Adipocyte (in vitro differentiated cells): ENCODE data around the gene FGGY.

Experiments
- DNase-seq: peaks from one replicate; pipeline ENCODE4 v3.0.0-alpha.2; 2015; ENCODE audit warnings: low read depth
- H3K27me3 ChIP-seq: replicated peaks from 2 replicates; pipeline ENCODE4 v1.7.0; 2013; ENCODE audit warnings: mild to moderate bottlenecking, low read length, moderate library complexity; ENCODE audit not compliant: control insufficient read depth, insufficient read depth
- H3K36me3 ChIP-seq: 2 replicates; pipeline ENCODE4 v1.7.0; 2013; ENCODE audit warnings: low read length, mild to moderate bottlenecking, moderate library complexity; ENCODE audit not compliant: control insufficient read depth, insufficient read depth, severe bottlenecking
- H3K4me1 ChIP-seq: 2 replicates; pipeline ENCODE4 v1.7.0; 2013; ENCODE audit warnings: mild to moderate bottlenecking, low read length, moderate library complexity; ENCODE audit not compliant: control insufficient read depth, insufficient read depth
- H3K4me3 ChIP-seq: 2 replicates; pipeline ENCODE4 v1.7.0; 2013; ENCODE audit warnings: mild to moderate bottlenecking, low read length, moderate library complexity
- H3K9ac ChIP-seq: 2 replicates; pipeline ENCODE4 v1.7.0; 2013; ENCODE audit warnings: mild to moderate bottlenecking, low read length, moderate library complexity
- H3K9me3 ChIP-seq: 2 replicates; pipeline ENCODE4 v1.7.0; 2013; ENCODE audit warnings: mild to moderate bottlenecking, low read length, moderate library complexity; ENCODE audit not compliant: control insufficient read depth

The FGGY gene

GRCh38 chr1:59433440-59433813 is 136.5 kb downstream of the FGGY start:
- peaks cover 32% of the 10 kb centered on the region for H3K4me1 ChIP-seq
- peak overlapping the region; percentile 24 for H3K9ac ChIP-seq
- no peak for DNase-seq
- H3K27me3 ChIP-seq = no peaks in the 10 kb centered on the region
- H3K9me3 ChIP-seq = no peaks in the 10 kb centered on the region
- H3K36me3 ChIP-seq = no peaks in the 10 kb centered on the region
- H3K4me3 ChIP-seq = no peak overlapping the region

GRCh38 chr1:59434336-59434735 is 137.4 kb downstream of the FGGY start:
- H3K27me3 ChIP-seq = no peaks in the 10 kb centered on the region
- H3K36me3 ChIP-seq = no peaks in the 10 kb centered on the region
- H3K4me1 ChIP-seq = peaks cover 32% of the 10 kb centered on the region
- H3K4me3 ChIP-seq = no peak overlapping the region
- H3K9ac ChIP-seq = no peak overlapping the region
- H3K9me3 ChIP-seq = no peaks in the 10 kb centered on the region
- DNase-seq = peak; percentile 29

GRCh38 chr1:59436637-59437036 is 139.7 kb downstream of the FGGY start:
- no peaks in the 10 kb centered on the region for H3K9me3 ChIP-seq
- H3K27me3 ChIP-seq = no peaks in the 10 kb centered on the region
- no peak for DNase-seq
- no peak overlapping the region for H3K9ac ChIP-seq
- H3K36me3 ChIP-seq = no peaks in the 10 kb centered on the region
- no peak overlapping the region for H3K4me3 ChIP-seq
- H3K4me1 ChIP-seq = peaks cover 31% of the 10 kb centered on the region

- no peak for DNase-seq
- Histone ChIP-seq H3K9me3 (no peaks in the 10 kb centered on the region), H3K27me3 (no peaks in the 10 kb centered on the region), H3K36me3 (no peaks in the 10 kb centered on the region), H3K9ac (no peak overlapping the region), H3K4me3 (no peak overlapping the region), H3K4me1 (peaks cover 19% of the 10 kb centered on the region)
These were observed 141.2 kb downstream of the FGGY start for GRCh38 chr1:59438058-59438560.

GRCh38 chr1:59442492-59442891 is 145.6 kb downstream of the FGGY start:
- Histone ChIP-seq H3K36me3 (no peaks in the 10 kb centered on the region), H3K9ac (no peak overlapping the region), H3K4me3 (no peak overlapping the region), H3K9me3 (no peaks in the 10 kb centered on the region), H3K27me3 (no peaks in the 10 kb centered on the region), H3K4me1 (peaks cover 33% of the 10 kb centered on the region)
- DNase-seq = no peak

- Histone ChIP-seq H3K36me3 (no peaks in the 10 kb centered on the region), H3K4me3 (no peak overlapping the region), H3K9ac (no peak overlapping the region), H3K9me3 (no peaks in the 10 kb centered on the region), H3K27me3 (no peaks in the 10 kb centered on the region), H3K4me1 (peaks cover 33% of the 10 kb centered on the region)
- DNase-seq = peak; percentile 26
These were observed 146.4 kb downstream of the FGGY start for GRCh38 chr1:59443310-59443709.

- no peak overlapping the region for H3K4me3 ChIP-seq
- no peaks in the 10 kb centered on the region for H3K27me3 ChIP-seq
- no peak overlapping the region for H3K9ac ChIP-seq
- no peaks in the 10 kb centered on the region for H3K9me3 ChIP-seq
- DNase-seq = no peak
- H3K36me3 ChIP-seq = no peaks in the 10 kb centered on the region
- peaks cover 33% of the 10 kb centered on the region for H3K4me1 ChIP-seq
These were observed 147.6 kb downstream of the FGGY start for GRCh38 chr1:59444520-59444919.

- Histone ChIP-seq H3K36me3 (no peaks in the 10 kb centered on the region), H3K9me3 (no peaks in the 10 kb centered on the region), H3K4me1 (peaks cover 33% of the 10 kb centered on the region), H3K4me3 (no peak overlapping the region), H3K9ac (no peak overlapping the region), H3K27me3 (no peaks in the 10 kb centered on the region)
- peak; percentile 70 for DNase-seq
These were observed 148.1 kb downstream of the FGGY start for GRCh38 chr1:59445040-59445439.

- H3K36me3 ChIP-seq = no peaks in the 10 kb centered on the region
- peak overlapping the region; percentile 54 for H3K9ac ChIP-seq
- DNase-seq = peak; percentile 78
- H3K27me3 ChIP-seq = no peaks in the 10 kb centered on the region
- H3K9me3 ChIP-seq = no peaks in the 10 kb centered on the region
- peaks cover 33% of the 10 kb centered on the region for H3K4me1 ChIP-seq
- H3K4me3 ChIP-seq = no peak overlapping the region
These were observed 149.5 kb downstream of the FGGY start for GRCh38 chr1:59446257-59446901.

GRCh38 chr1:59452026-59452425 is 155.1 kb downstream of the FGGY start:
- Histone ChIP-seq H3K4me1 (peaks cover 16% of the 10 kb centered on the region), H3K4me3 (no peak overlapping the region), H3K36me3 (no peaks in the 10 kb centered on the region), H3K27me3 (no peaks in the 10 kb centered on the region), H3K9me3 (no peaks in the 10 kb centered on the region), H3K9ac (no peak overlapping the region)
- DNase-seq = no peak

GRCh38 chr1:59452559-59452958 is 155.7 kb downstream of the FGGY start:
- DNase-seq = no peak
- no peaks in the 10 kb centered on the region for H3K36me3 ChIP-seq
- no peak overlapping the region for H3K4me3 ChIP-seq
- H3K9me3 ChIP-seq = no peaks in the 10 kb centered on the region
- peaks cover 13% of the 10 kb centered on the region for H3K4me1 ChIP-seq
- no peak overlapping the region for H3K9ac ChIP-seq
- no peaks in the 10 kb centered on the region for H3K27me3 ChIP-seq
